Measurements from ENCODE around the gene GNA14. TPM values are rescaled to one million over a fixed set of nuclear protein-coding genes. Genes with fewer than 3 reads are reported as not detected.

Gene GNA14
- total and polyA plus RNA-seq, 2 of the 8 experiments (the other 6 are each of a cell fraction or from before 2014, with no cell fraction given), result 3.4 to 6.3 TPM

- TF ChIP-seq HDAC2 (IDR thresholded peaks at IDR 0.05; ENCODE audit: borderline replicate concordance in 1 of 2, low read depth in 2 of 2, low read length in 2 of 2), result no peak
- TF ChIP-seq KDM5A (IDR thresholded peaks at IDR 0.05; ENCODE audit: low read length), result no peak
These were observed 31.0 kb upstream of the GNA14 start (continued) for GRCh38 chr9:77679088-77679487.

Data from H1 (cell line).